K562 (cell line): ENCODE results near the gene CPNE6. TPM values are rescaled to one million over a fixed set of nuclear protein-coding genes. Genes with fewer than 3 reads are reported as not detected.

ENCODE experiments used
- ATAC-seq: fragments of 200-7000 bp; cut with Tn5 transposase; 3 replicates; pipeline ENCODE4 v1.9.1; 2020; ENCODE audit warnings: moderate library complexity
- BruUV-seq: library from RNA; stranded (reverse); fragments of 400-500 nt; replicated peaks from 2 replicates; lab custom pipeline; 2021; lab: Mats Ljungman, UMichigan
- CTCF ChIA-PET: fragments of 300-600 bp; formaldehyde crosslinking; extraction: SDS; loops from one replicate; lab custom pipeline; 2021; ENCODE audit warnings: low intra/inter-chr PET ratio; lab: Yijun Ruan, JAX
- POLR2A ChIA-PET: fragments of 300-600, 350-650 bp; sonication (Branson Sonifier 250); formaldehyde crosslinking; extraction: SDS; loops from one replicate; lab custom pipeline; 2021; ENCODE audit warnings: antibody characterized with exemption, inconsistent platforms; lab: Yijun Ruan, JAX
- DNase-seq, 4 experiments: peaks; one replicate each; pipeline versions ENCODE4 v3.0.0 to v3.0.0-alpha.2; 2011 to 2018; ENCODE audit warnings: low spot score in 3 of 4, mixed read lengths in 3 of 4; ENCODE audit errors: extremely low read depth in 1 of 4
- FAIRE-seq: peaks from 2 replicates; lab custom pipeline; 2011; peaks lifted over from hg19 to GRCh38; lab: Jason Lieb, UNC
- H2AFZ ChIP-seq: 2 replicates; pipeline ENCODE4 v1.6.0; 2011; ENCODE audit warnings: low read depth, low read length, control low read depth, inconsistent platforms
- H3K27ac ChIP-seq: fragments of 200-600 bp; 3 replicates; pipeline ENCODE4 v1.8.0; 2011; ENCODE audit warnings: low read depth, mild to moderate bottlenecking, control low read depth, inconsistent platforms, low read length, moderate library complexity, mixed read lengths; ENCODE audit errors: extremely low read depth
- H3K27me3 ChIP-seq, 2 experiments: fragments of 300-600 bp in 1 of 2; 2 replicates in 1 of 2; 3 replicates in 1 of 2; pipeline versions ENCODE4 v1.6.0 to v1.8.0; 2011; ENCODE audit warnings: inconsistent platforms in 2 of 2, low read length in 2 of 2, mild to moderate bottlenecking in 1 of 2, mixed read lengths in 1 of 2, moderate library complexity in 1 of 2; ENCODE audit not compliant: control insufficient read depth in 2 of 2, insufficient read depth in 2 of 2
- H3K36me3 ChIP-seq: fragments of 300-600 bp; 3 replicates; pipeline ENCODE4 v1.8.0; 2011; ENCODE audit warnings: mild to moderate bottlenecking, low read length, inconsistent platforms; ENCODE audit not compliant: control insufficient read depth, insufficient read depth
- H3K4me1 ChIP-seq, 2 experiments: fragments of 200-600 bp in 1 of 2; replicated peaks in 1 of 2; 2 replicates in 1 of 2; 3 replicates in 1 of 2; pipeline versions ENCODE4 v1.5.1 to v1.8.0; 2011; ENCODE audit warnings: inconsistent platforms in 2 of 2, low read length in 2 of 2, mild to moderate bottlenecking in 1 of 2, mixed read lengths in 1 of 2, moderate library complexity in 1 of 2; ENCODE audit not compliant: control insufficient read depth in 2 of 2, insufficient read depth in 2 of 2
- H3K4me2 ChIP-seq: 2 replicates; pipeline ENCODE4 v1.6.1; 2011; ENCODE audit warnings: low read length, control low read depth, inconsistent platforms, mixed read lengths; ENCODE audit not compliant: insufficient read depth
- H3K4me3 ChIP-seq: fragments of 200-600 bp; sonication (generic), shearing (Covaris generic); 2 replicates; pipeline ENCODE4 v1.5.1; 2016; ENCODE audit warnings: control low read depth, inconsistent platforms
- H3K79me2 ChIP-seq: fragments of 200-600 bp; 3 replicates; pipeline ENCODE4 v1.8.0; 2011; ENCODE audit warnings: low read length, inconsistent platforms; ENCODE audit not compliant: control insufficient read depth, insufficient read depth
- H3K9ac ChIP-seq, 2 experiments: 2 replicates each; pipeline versions ENCODE4 v1.6.0 to v1.6.1; 2011; ENCODE audit warnings: low read depth in 2 of 2, low read length in 2 of 2, control low read depth in 1 of 2, inconsistent platforms in 1 of 2, mild to moderate bottlenecking in 1 of 2, mixed read lengths in 1 of 2; ENCODE audit not compliant: insufficient read depth in 1 of 2
- H3K9me1 ChIP-seq: one replicate; pipeline ENCODE4 v1.6.0; 2011; ENCODE audit warnings: inconsistent platforms, mild to moderate bottlenecking, low read length, moderate library complexity; ENCODE audit not compliant: control insufficient read depth, insufficient read depth
- H3K9me3 ChIP-seq: replicated peaks from 2 replicates; pipeline ENCODE4 v1.5.1; 2011; ENCODE audit warnings: low read depth, low read length, inconsistent platforms; ENCODE audit not compliant: control insufficient read depth, insufficient read depth
- H4K20me1 ChIP-seq: replicated peaks from 2 replicates; pipeline ENCODE4 v1.6.1; 2011; ENCODE audit warnings: low read length, inconsistent platforms, mixed read lengths; ENCODE audit not compliant: control insufficient read depth, insufficient read depth
- HLTF ChIP-seq: fragments of 450-650 bp; IDR thresholded peaks from 2 replicates; pipeline ENCODE4 v1.6.1; 2016
- JUND ChIP-seq, 2 experiments: IDR thresholded peaks; 2 replicates in 1 of 2; 3 replicates in 1 of 2; pipeline ENCODE4 v1.6.1; 2011; ENCODE audit warnings: borderline replicate concordance in 2 of 2, low read depth in 2 of 2, low read length in 2 of 2, improper control_type of control experiment in 1 of 2, missing biosample characterization in 1 of 2, missing genetic modification characterization in 1 of 2, missing genetic modification reagents in 1 of 2
- SIN3A ChIP-seq, 2 experiments: fragments of 150-350 bp in 1 of 2; IDR thresholded peaks; 2 replicates each; pipeline ENCODE4 v1.6.1; 2011 to 2016; ENCODE audit warnings: borderline replicate concordance in 2 of 2, low read depth in 2 of 2, low read length in 2 of 2, mild to moderate bottlenecking in 2 of 2, moderate library complexity in 2 of 2; ENCODE audit not compliant: control insufficient read depth in 1 of 2
- SPI1 ChIP-seq: IDR thresholded peaks from 2 replicates; pipeline ENCODE4 v1.6.1; 2011; ENCODE audit warnings: low read depth, low read length, control low read depth, borderline replicate concordance
- TAF9B ChIP-seq: fragments of 450-650 bp; IDR thresholded peaks from 2 replicates; pipeline ENCODE4 v1.6.1; 2018; ENCODE audit warnings: mild to moderate bottlenecking; ENCODE audit not compliant: partially characterized antibody
- ZFP1 ChIP-seq: fragments of 450-650 bp; formaldehyde crosslinking; IDR thresholded peaks from 2 replicates; pipeline ENCODE4 v1.4.0; 2020; ENCODE audit warnings: mild to moderate bottlenecking, mixed read lengths
- ZNF354B ChIP-seq: fragments of 250-450 bp; sonication (Bioruptor Pico); IDR thresholded peaks from 2 replicates; pipeline ENCODE4 v1.4.0; 2020
- WGBS: fragments of 100-300 bp; shearing (Covaris generic); methylation state at CpG from one replicate; pipeline ENCODE4 v1.1.6; 2016; ENCODE audit warnings: low coverage, mixed read lengths; ENCODE audit not compliant: insufficient coverage; ENCODE audit errors: missing lambda C conversion rate; 5-methylcytosine and 5-hydroxymethylcytosine counted together
- in situ Hi-C: fragments of 300-500 bp; cut with MboI; formaldehyde crosslinking; loops from 4 replicates; pipeline ENCODE4 v1.15.0; 2018; ENCODE audit warnings: inconsistent platforms, mixed read lengths
- intact Hi-C: fragments of 100-400 bp; cut with micrococcal nuclease; formaldehyde crosslinking; loops from 2 replicates; pipeline ENCODE4 v1.14.2; 2022
- polyA plus RNA-seq, 8 experiments: library from polyadenylated mRNA; depleted of rRNA in 4 of 8; stranded (reverse) in 5 of 8; unstranded in 3 of 8; fragments of >200 nt; fragmentation: Nextera tagmentation in 2 of 8; fragmentation: Illumina TruSeq in 1 of 8; extraction: Ambion mirVana in 2 of 8; extraction: Trizol in 1 of 8; gene quantifications; 2 replicates each; pipeline versions ENCODE4 v1.2.1 to v1.2.3, GENCODE V29; 2011 to 2014; ENCODE audit warnings: inconsistent platforms in 1 of 8, missing spikeins in 1 of 8
- total RNA-seq, 7 experiments: library from RNA; depleted of rRNA in 6 of 7; stranded (reverse); fragments of >200 nt in 6 of 7; fragmentation: Illumina TruSeq in 2 of 7; extraction: Trizol in 2 of 7; gene quantifications; 2 replicates each; pipeline versions ENCODE4 v1.2.1 to v1.2.3, GENCODE V29; 2011 to 2021; ENCODE audit warnings: low replicate concordance in 1 of 7
- TF ChIP-seq, protein P1 (sequence below), 2 experiments: IDR thresholded peaks in 1 of 2; conservative IDR thresholded peaks in 1 of 2; 2 replicates each; pipeline ENCODE4 v1.6.1; 2016; ENCODE audit warnings: low read depth in 2 of 2, mild to moderate bottlenecking in 1 of 2, missing compliant biosample characterization in 1 of 2, missing genetic modification characterization in 1 of 2, moderate library complexity in 1 of 2
- TF ChIP-seq, protein P2 (sequence below): fragments of 450-650 bp; IDR thresholded peaks from 2 replicates; pipeline ENCODE4 v1.6.1; 2016; ENCODE audit warnings: low read depth, mild to moderate bottlenecking, moderate library complexity

CPNE6 gene
- total and polyA plus RNA-seq, 9 of the 15 experiments (the other 6 are each of a cell fraction or from before 2014, with no cell fraction given), result not detected

DNA sequence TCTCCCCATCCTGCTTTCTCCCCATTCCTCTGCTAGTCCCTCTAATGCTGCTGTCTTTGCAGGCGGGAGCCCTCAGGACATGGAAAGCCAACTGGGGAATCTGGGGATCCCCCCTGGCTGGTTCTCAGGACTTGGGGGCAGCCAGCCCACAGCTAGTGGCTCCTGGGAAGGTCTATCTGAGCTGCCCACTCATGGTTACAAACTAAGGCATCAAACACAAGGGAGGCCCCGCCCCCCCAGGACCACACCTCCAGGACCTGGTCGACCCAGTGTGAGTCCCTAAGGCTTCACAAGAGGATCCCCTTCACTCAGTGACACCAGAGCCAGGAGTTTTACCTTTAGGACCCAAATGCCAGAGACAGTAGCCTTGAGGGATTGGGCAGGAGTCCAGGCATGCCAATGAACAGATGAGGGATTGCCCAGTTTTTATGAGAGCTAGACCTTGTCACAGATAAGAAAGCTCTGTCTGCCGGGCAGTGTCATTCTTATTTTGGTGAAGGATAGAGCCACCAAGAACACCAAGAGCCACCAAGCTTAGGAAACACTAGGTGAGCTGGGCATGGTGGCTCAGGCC, 8.0 kb upstream of the CPNE6 start:
- H3K27me3 ChIP-seq, result peaks cover 0 to 13% of the 10 kb centered on the region in 2 experiments; a peak in 2 of 5 replicates
- DNase-seq (peak in 1 of 4 experiments; percentile 28), FAIRE-seq (no peak), ATAC-seq (no peak)
- no peak overlapping the region for H2AFZ ChIP-seq
- no peaks in the 10 kb centered on the region for H3K36me3 ChIP-seq
- H4K20me1 ChIP-seq, result no peaks in the 10 kb centered on the region
- no peak overlapping the region for H3K4me2 ChIP-seq
- no peaks in the 10 kb centered on the region for H3K9me3 ChIP-seq
- H3K9me1 ChIP-seq, result no peaks in the 10 kb centered on the region
- H3K27ac ChIP-seq, result no peak overlapping the region
- in situ Hi-C loops (no loop called here), intact Hi-C loops (no loop called here)
- no peak overlapping the region for H3K4me3 ChIP-seq
- no peak for TF ChIP-seq SPI1
- no peak for TF ChIP-seq HLTF
- no TSS peak for BruUV-seq
- H3K9ac ChIP-seq, result no peak overlapping the region
- WGBS, result 8% methylated on average over 4 of the region's 4 CpGs
- ChIA-PET POLR2A (no interaction called here), CTCF (no interaction called here)
- H3K79me2 ChIP-seq, result no peaks in the 10 kb centered on the region
- H3K4me1 ChIP-seq, result no peaks in the 10 kb centered on the region

DNA sequence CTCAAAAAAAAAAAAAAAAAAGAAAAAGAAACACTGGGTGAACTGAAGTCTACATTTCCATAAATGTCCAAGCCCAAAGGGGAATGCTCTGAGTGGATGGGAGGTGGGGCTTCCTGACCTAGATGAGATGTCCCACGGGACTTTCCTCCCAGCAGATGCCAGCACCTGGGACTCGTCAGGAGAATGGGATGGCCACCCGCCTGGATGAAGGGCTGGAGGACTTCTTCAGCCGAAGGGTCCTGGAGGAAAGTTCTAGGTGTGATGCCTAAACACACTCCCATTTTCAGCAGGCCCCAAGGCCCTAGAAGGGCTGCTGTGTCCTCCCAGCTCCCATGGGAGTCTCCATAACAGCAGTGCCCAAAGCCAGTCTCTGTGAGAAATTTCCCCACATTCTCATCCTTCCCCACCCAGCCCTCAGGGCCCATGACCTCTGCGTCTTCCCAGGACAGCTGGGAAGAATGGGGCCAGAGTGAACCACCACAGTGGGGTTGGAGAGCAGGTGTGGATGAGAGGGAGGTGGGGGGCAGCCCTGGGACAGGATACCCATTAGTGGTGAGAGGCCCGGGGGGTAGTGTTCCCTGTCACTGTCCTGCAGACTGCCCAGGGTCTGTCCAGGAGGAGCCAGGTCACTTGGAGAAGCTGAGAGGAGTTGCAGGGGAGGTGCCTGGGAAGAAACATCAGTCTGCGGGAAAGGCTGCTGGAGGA, 7.1 kb upstream of the CPNE6 start:
- WGBS, result 5% methylated on average over 6 of the region's 7 CpGs
- H3K27ac ChIP-seq, result no peak overlapping the region
- no TSS peak for BruUV-seq
- no peaks in the 10 kb centered on the region for H3K36me3 ChIP-seq
- no peaks in the 10 kb centered on the region for H3K79me2 ChIP-seq
- peaks cover 0 to 20% of the 10 kb centered on the region in 2 experiments; a peak in 3 of 5 replicates for H3K27me3 ChIP-seq
- H3K9ac ChIP-seq, result no peak overlapping the region
- H3K9me3 ChIP-seq, result no peaks in the 10 kb centered on the region
- in situ Hi-C loops, result no loop called here
- no peaks in the 10 kb centered on the region for H4K20me1 ChIP-seq
- ATAC-seq, result no peak
- FAIRE-seq, result no peak
- H3K4me2 ChIP-seq, result no peak overlapping the region
- no peaks in the 10 kb centered on the region for H3K9me1 ChIP-seq
- DNase-seq, result no peak
- POLR2A ChIA-PET, result interaction anchor here (0.7 to 1.0 kb wide), 2 partner anchors 20 to 30 kb away, joined by 3 read pairs; partner anchors contain the start of gene PCK2
- H3K4me1 ChIP-seq, result no peaks in the 10 kb centered on the region
- intact Hi-C loops, result no loop called here
- H3K4me3 ChIP-seq, result no peak overlapping the region
- CTCF ChIA-PET, result no interaction called here
- H2AFZ ChIP-seq, result no peak overlapping the region
- TF ChIP-seq TAF9B (no peak), ZNF354B (no peak), JUND (IDR thresholded peaks at IDR 0.05; ENCODE audit: borderline replicate concordance, low read depth, low read length) (no peak), JUND (tag; IDR thresholded peaks at IDR 0.05; ENCODE audit: borderline replicate concordance, low read depth, low read length) (no peak), SIN3A (IDR thresholded peaks at IDR 0.05; ENCODE audit: borderline replicate concordance in 2 of 2, control insufficient read depth in 1 of 2, low read depth in 2 of 2, low read length in 2 of 2) (no peak), ZFP1 (no peak)
- TF ChIP-seq, protein P1, sequence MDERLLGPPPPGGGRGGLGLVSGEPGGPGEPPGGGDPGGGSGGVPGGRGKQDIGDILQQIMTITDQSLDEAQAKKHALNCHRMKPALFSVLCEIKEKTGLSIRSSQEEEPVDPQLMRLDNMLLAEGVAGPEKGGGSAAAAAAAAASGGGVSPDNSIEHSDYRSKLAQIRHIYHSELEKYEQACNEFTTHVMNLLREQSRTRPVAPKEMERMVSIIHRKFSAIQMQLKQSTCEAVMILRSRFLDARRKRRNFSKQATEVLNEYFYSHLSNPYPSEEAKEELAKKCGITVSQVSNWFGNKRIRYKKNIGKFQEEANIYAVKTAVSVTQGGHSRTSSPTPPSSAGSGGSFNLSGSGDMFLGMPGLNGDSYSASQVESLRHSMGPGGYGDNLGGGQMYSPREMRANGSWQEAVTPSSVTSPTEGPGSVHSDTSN (CRISPR knock-in tag; IDR thresholded peaks at IDR 0.05; ENCODE audit: low read depth), result no peak
- TF ChIP-seq, protein P1 (tag; conservative IDR thresholded peaks at IDR 0.05; ENCODE audit: low read depth), result no peak
- TF ChIP-seq, protein P2, sequence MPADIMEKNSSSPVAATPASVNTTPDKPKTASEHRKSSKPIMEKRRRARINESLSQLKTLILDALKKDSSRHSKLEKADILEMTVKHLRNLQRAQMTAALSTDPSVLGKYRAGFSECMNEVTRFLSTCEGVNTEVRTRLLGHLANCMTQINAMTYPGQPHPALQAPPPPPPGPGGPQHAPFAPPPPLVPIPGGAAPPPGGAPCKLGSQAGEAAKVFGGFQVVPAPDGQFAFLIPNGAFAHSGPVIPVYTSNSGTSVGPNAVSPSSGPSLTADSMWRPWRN, result no peak
